K562 (cell line): ENCODE data around the gene EHD3. TPM values are rescaled to one million over a fixed set of nuclear protein-coding genes. Genes with fewer than 3 reads are reported as not detected.

Source experiments
- ATAC-seq: fragments of 200-7000 bp; cut with Tn5 transposase; 3 replicates; pipeline ENCODE4 v1.9.1; 2020; ENCODE audit warnings: moderate library complexity
- BruUV-seq: library from RNA; stranded (reverse); fragments of 400-500 nt; replicated peaks from 2 replicates; lab custom pipeline; 2021; lab: Mats Ljungman, UMichigan
- CTCF ChIA-PET: fragments of 300-600 bp; formaldehyde crosslinking; extraction: SDS; loops from one replicate; lab custom pipeline; 2021; ENCODE audit warnings: low intra/inter-chr PET ratio; lab: Yijun Ruan, JAX
- POLR2A ChIA-PET: fragments of 300-600, 350-650 bp; sonication (Branson Sonifier 250); formaldehyde crosslinking; extraction: SDS; loops from one replicate; lab custom pipeline; 2021; ENCODE audit warnings: antibody characterized with exemption, inconsistent platforms; lab: Yijun Ruan, JAX
- DNase-seq, 4 experiments: peaks; one replicate each; pipeline versions ENCODE4 v3.0.0 to v3.0.0-alpha.2; 2011 to 2018; ENCODE audit warnings: low spot score in 3 of 4, mixed read lengths in 3 of 4; ENCODE audit errors: extremely low read depth in 1 of 4
- FAIRE-seq: peaks from 2 replicates; lab custom pipeline; 2011; peaks lifted over from hg19 to GRCh38; lab: Jason Lieb, UNC
- H2AFZ ChIP-seq: 2 replicates; pipeline ENCODE4 v1.6.0; 2011; ENCODE audit warnings: low read depth, low read length, control low read depth, inconsistent platforms
- H3K27ac ChIP-seq: fragments of 200-600 bp; 3 replicates; pipeline ENCODE4 v1.8.0; 2011; ENCODE audit warnings: low read depth, mild to moderate bottlenecking, control low read depth, inconsistent platforms, low read length, moderate library complexity, mixed read lengths; ENCODE audit errors: extremely low read depth
- H3K27me3 ChIP-seq, 2 experiments: fragments of 300-600 bp in 1 of 2; 2 replicates in 1 of 2; 3 replicates in 1 of 2; pipeline versions ENCODE4 v1.6.0 to v1.8.0; 2011; ENCODE audit warnings: inconsistent platforms in 2 of 2, low read length in 2 of 2, mild to moderate bottlenecking in 1 of 2, mixed read lengths in 1 of 2, moderate library complexity in 1 of 2; ENCODE audit not compliant: control insufficient read depth in 2 of 2, insufficient read depth in 2 of 2
- H3K36me3 ChIP-seq: fragments of 300-600 bp; 3 replicates; pipeline ENCODE4 v1.8.0; 2011; ENCODE audit warnings: mild to moderate bottlenecking, low read length, inconsistent platforms; ENCODE audit not compliant: control insufficient read depth, insufficient read depth
- H3K4me1 ChIP-seq, 2 experiments: fragments of 200-600 bp in 1 of 2; replicated peaks in 1 of 2; 2 replicates in 1 of 2; 3 replicates in 1 of 2; pipeline versions ENCODE4 v1.5.1 to v1.8.0; 2011; ENCODE audit warnings: inconsistent platforms in 2 of 2, low read length in 2 of 2, mild to moderate bottlenecking in 1 of 2, mixed read lengths in 1 of 2, moderate library complexity in 1 of 2; ENCODE audit not compliant: control insufficient read depth in 2 of 2, insufficient read depth in 2 of 2
- H3K4me2 ChIP-seq: 2 replicates; pipeline ENCODE4 v1.6.1; 2011; ENCODE audit warnings: low read length, control low read depth, inconsistent platforms, mixed read lengths; ENCODE audit not compliant: insufficient read depth
- H3K4me3 ChIP-seq: fragments of 200-600 bp; sonication (generic), shearing (Covaris generic); 2 replicates; pipeline ENCODE4 v1.5.1; 2016; ENCODE audit warnings: control low read depth, inconsistent platforms
- H3K79me2 ChIP-seq: fragments of 200-600 bp; 3 replicates; pipeline ENCODE4 v1.8.0; 2011; ENCODE audit warnings: low read length, inconsistent platforms; ENCODE audit not compliant: control insufficient read depth, insufficient read depth
- H3K9ac ChIP-seq, 2 experiments: 2 replicates each; pipeline versions ENCODE4 v1.6.0 to v1.6.1; 2011; ENCODE audit warnings: low read depth in 2 of 2, low read length in 2 of 2, control low read depth in 1 of 2, inconsistent platforms in 1 of 2, mild to moderate bottlenecking in 1 of 2, mixed read lengths in 1 of 2; ENCODE audit not compliant: insufficient read depth in 1 of 2
- H3K9me1 ChIP-seq: one replicate; pipeline ENCODE4 v1.6.0; 2011; ENCODE audit warnings: inconsistent platforms, mild to moderate bottlenecking, low read length, moderate library complexity; ENCODE audit not compliant: control insufficient read depth, insufficient read depth
- H3K9me3 ChIP-seq: replicated peaks from 2 replicates; pipeline ENCODE4 v1.5.1; 2011; ENCODE audit warnings: low read depth, low read length, inconsistent platforms; ENCODE audit not compliant: control insufficient read depth, insufficient read depth
- H4K20me1 ChIP-seq: replicated peaks from 2 replicates; pipeline ENCODE4 v1.6.1; 2011; ENCODE audit warnings: low read length, inconsistent platforms, mixed read lengths; ENCODE audit not compliant: control insufficient read depth, insufficient read depth
- FUS ChIP-seq: fragments of 200-400 bp; formaldehyde crosslinking; optimal IDR thresholded peaks from 2 replicates; pipeline ENCODE3; 2017; ENCODE audit warnings: low read depth, low read length
- MEF2A ChIP-seq: IDR thresholded peaks from 2 replicates; pipeline ENCODE4 v1.6.1; 2011; ENCODE audit warnings: low read depth, mild to moderate bottlenecking, low read length, moderate library complexity; ENCODE audit not compliant: control insufficient read depth
- MIER1 ChIP-seq: fragments of 450-650 bp; IDR thresholded peaks from 2 replicates; pipeline ENCODE4 v1.6.1; 2016; ENCODE audit warnings: antibody characterized with exemption, mild to moderate bottlenecking, low read depth
- NKRF ChIP-seq: fragments of 450-650 bp; IDR thresholded peaks from 2 replicates; pipeline ENCODE4 v1.6.1; 2016; ENCODE audit warnings: borderline replicate concordance
- RBM15 ChIP-seq: fragments of 200-400 bp; formaldehyde crosslinking; IDR thresholded peaks from 2 replicates; pipeline ENCODE4 v1.6.1; 2018; ENCODE audit warnings: mild to moderate bottlenecking, low read length, moderate library complexity; ENCODE audit not compliant: insufficient read depth
- RCOR1 ChIP-seq, 2 experiments: IDR thresholded peaks; 2 replicates each; pipeline ENCODE4 v1.6.1; 2012; ENCODE audit warnings: low read depth in 2 of 2, low read length in 2 of 2, borderline replicate concordance in 1 of 2, improper control_type of control experiment in 1 of 2
- ZBED1 ChIP-seq: IDR thresholded peaks from 2 replicates; pipeline ENCODE4 v1.6.1; 2014
- ZFP36 ChIP-seq: fragments of 150-350 bp; IDR thresholded peaks from 2 replicates; pipeline ENCODE4 v1.6.1; 2018; ENCODE audit warnings: low read length, low read depth; ENCODE audit not compliant: partially characterized antibody
- ZNF174 ChIP-seq: fragments of 250-450 bp; sonication (Bioruptor Pico); IDR thresholded peaks from 2 replicates; pipeline ENCODE4 v1.4.0; 2020; ENCODE audit warnings: mild to moderate bottlenecking
- ZNF324 ChIP-seq: fragments of 250-450 bp; sonication (Bioruptor Pico); IDR thresholded peaks from 2 replicates; pipeline ENCODE4 v1.4.0; 2020; ENCODE audit warnings: mild to moderate bottlenecking
- WGBS: fragments of 100-300 bp; shearing (Covaris generic); methylation state at CpG from one replicate; pipeline ENCODE4 v1.1.6; 2016; ENCODE audit warnings: low coverage, mixed read lengths; ENCODE audit not compliant: insufficient coverage; ENCODE audit errors: missing lambda C conversion rate; 5-methylcytosine and 5-hydroxymethylcytosine counted together
- in situ Hi-C: fragments of 300-500 bp; cut with MboI; formaldehyde crosslinking; loops from 4 replicates; pipeline ENCODE4 v1.15.0; 2018; ENCODE audit warnings: inconsistent platforms, mixed read lengths
- intact Hi-C: fragments of 100-400 bp; cut with micrococcal nuclease; formaldehyde crosslinking; loops from 2 replicates; pipeline ENCODE4 v1.14.2; 2022
- polyA plus RNA-seq, 8 experiments: library from polyadenylated mRNA; depleted of rRNA in 4 of 8; stranded (reverse) in 5 of 8; unstranded in 3 of 8; fragments of >200 nt; fragmentation: Nextera tagmentation in 2 of 8; fragmentation: Illumina TruSeq in 1 of 8; extraction: Ambion mirVana in 2 of 8; extraction: Trizol in 1 of 8; gene quantifications; 2 replicates each; pipeline versions ENCODE4 v1.2.1 to v1.2.3, GENCODE V29; 2011 to 2014; ENCODE audit warnings: inconsistent platforms in 1 of 8, missing spikeins in 1 of 8
- total RNA-seq, 7 experiments: library from RNA; depleted of rRNA in 6 of 7; stranded (reverse); fragments of >200 nt in 6 of 7; fragmentation: Illumina TruSeq in 2 of 7; extraction: Trizol in 2 of 7; gene quantifications; 2 replicates each; pipeline versions ENCODE4 v1.2.1 to v1.2.3, GENCODE V29; 2011 to 2021; ENCODE audit warnings: low replicate concordance in 1 of 7

EHD3 gene
- total and polyA plus RNA-seq, 9 of the 15 experiments (the other 6 are each of a cell fraction or from before 2014, with no cell fraction given), result under 0.01 to 0.04 (median 0.03) TPM; not detected in 3

GRCh38 chr2:31314761-31315160, 80.8 kb downstream of the EHD3 start:
- intact Hi-C loops (no loop called here), in situ Hi-C loops (no loop called here)
- WGBS, result 0% methylated on average over 2 of the region's 2 CpGs
- Histone ChIP-seq H2AFZ (no peak overlapping the region), H3K9me1 (no peaks in the 10 kb centered on the region), H3K4me1 (no peaks in the 10 kb centered on the region), H3K79me2 (no peaks in the 10 kb centered on the region), H3K4me2 (no peak overlapping the region), H3K9ac (no peak overlapping the region), H3K36me3 (no peaks in the 10 kb centered on the region), H3K4me3 (no peak overlapping the region)
- no TSS peak for BruUV-seq
- CTCF ChIA-PET, result no interaction called here
- ATAC-seq, result no peak
- FAIRE-seq, result no peak
- no peak for DNase-seq
- TF ChIP-seq MIER1, result no peak
- no peak for TF ChIP-seq FUS
- no peak for TF ChIP-seq RBM15
- no peak for TF ChIP-seq ZFP36
- no peak for TF ChIP-seq NKRF
- no peak for TF ChIP-seq ZBED1
- no peak for TF ChIP-seq ZNF324
- TF ChIP-seq RCOR1 (IDR thresholded peaks at IDR 0.05; ENCODE audit: borderline replicate concordance in 1 of 2, low read depth in 2 of 2, low read length in 2 of 2), result no peak
- TF ChIP-seq MEF2A, result no peak
- no peak for TF ChIP-seq ZNF174 (CRISPR knock-in tag)
- TF ChIP-seq, all 486 proteins: peak for 0
- no peaks in the 10 kb centered on the region for H3K9me3 ChIP-seq
- no peak overlapping the region for H3K27ac ChIP-seq
- H3K27me3 ChIP-seq, result peaks cover 0 to 3% of the 10 kb centered on the region in 2 experiments; a peak in 1 of 5 replicates
- POLR2A ChIA-PET, result interaction anchor here (0.6 kb wide), 1 partner anchor 27 kb away, joined by 3 read pairs; no protein-coding TSS in a partner anchor
- no peaks in the 10 kb centered on the region for H4K20me1 ChIP-seq
